ENCODE results near the gene IGF1R. TPM values are rescaled to one million over a fixed set of nuclear protein-coding genes. Genes with fewer than 3 reads are reported as not detected.

The IGF1R gene
- total and polyA plus RNA-seq, 2 of the 13 experiments (the other 11 are each of a cell fraction or from before 2014, with no cell fraction given): 15.9 to 18.4 TPM

DNA sequence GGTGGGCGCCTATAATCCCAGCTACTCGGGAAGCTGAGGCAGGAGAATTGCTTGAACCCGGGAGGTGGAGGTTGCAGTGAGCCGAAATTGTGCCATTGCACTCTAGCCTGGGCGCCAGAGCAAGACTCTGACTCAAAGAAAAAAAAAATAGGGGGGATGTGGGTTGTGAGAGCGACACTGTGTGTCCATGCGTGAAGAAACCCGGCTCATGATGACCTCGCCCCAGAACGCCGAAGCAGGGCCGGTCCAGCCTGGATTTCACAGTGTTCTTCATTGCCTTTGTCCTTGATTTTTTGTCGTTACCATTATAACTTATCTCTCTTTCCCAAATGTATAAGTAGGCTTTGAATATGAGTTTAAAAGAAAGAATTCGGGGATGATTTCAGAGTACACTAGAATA lies 230.5 kb downstream of the IGF1R start:
- H3K27ac ChIP-seq (ENCODE audit: extremely low read length, insufficient read depth, low read length): no peak overlapping the region
- intact Hi-C loops (cut with micrococcal nuclease; ENCODE audit: unreplicated experiment) (no loop called here), in situ Hi-C loops (cut with HindIII; ENCODE audit: extremely low pct_ligation_motif_present, low pct_unique_long_range_greater_than_20kb) (no loop called here)
- 96% methylated on average over 14 of the region's 14 CpGs for WGBS (ENCODE audit: low lambda C conversion rate)
- TF ChIP-seq NFIC (IDR thresholded peaks at IDR 0.05; ENCODE audit: low read length): no peak
- H3K36me3 ChIP-seq (replicated peaks in 1 of 2; ENCODE audit: control insufficient read depth in 1 of 2, insufficient read depth in 2 of 2, low read length in 2 of 2): no peaks in the 10 kb centered on the region
- H3K27me3 ChIP-seq (ENCODE audit: control insufficient read depth in 1 of 2, insufficient read depth in 2 of 2, low read length in 2 of 2): no peaks in the 10 kb centered on the region
- no peak overlapping the region for H3K9ac ChIP-seq (ENCODE audit: insufficient read depth, low read depth, low read length)
- no peak overlapping the region for H3K4me3 ChIP-seq (replicated peaks in 1 of 3; ENCODE audit: insufficient read depth in 1 of 3, low read depth in 2 of 3, low read length in 3 of 3)
- FAIRE-seq (no peak), ATAC-seq (no peak), DNase-seq (ENCODE audit: low spot score) (no peak)
- no peak overlapping the region for H3K4me2 ChIP-seq (ENCODE audit: low read depth, low read length)
- CTCF ChIA-PET (ENCODE audit: low intra/inter-chr PET ratio, low total read pairs): no interaction called here
- H4K20me1 ChIP-seq (ENCODE audit: insufficient read depth, low read length): peaks cover 79% of the 10 kb centered on the region
- H3K4me1 ChIP-seq (ENCODE audit: insufficient read depth, low read length): peaks cover 39% of the 10 kb centered on the region
- POLR2A ChIA-PET: no interaction called here
- no TSS peak for BruUV-seq (replicated peaks)
- H3K79me2 ChIP-seq (ENCODE audit: insufficient read depth, low read length): peaks cover 33% of the 10 kb centered on the region
- no peak overlapping the region for H2AFZ ChIP-seq (ENCODE audit: low read length)
- no peaks in the 10 kb centered on the region for H3K9me3 ChIP-seq (ENCODE audit: low read length)

DNA sequence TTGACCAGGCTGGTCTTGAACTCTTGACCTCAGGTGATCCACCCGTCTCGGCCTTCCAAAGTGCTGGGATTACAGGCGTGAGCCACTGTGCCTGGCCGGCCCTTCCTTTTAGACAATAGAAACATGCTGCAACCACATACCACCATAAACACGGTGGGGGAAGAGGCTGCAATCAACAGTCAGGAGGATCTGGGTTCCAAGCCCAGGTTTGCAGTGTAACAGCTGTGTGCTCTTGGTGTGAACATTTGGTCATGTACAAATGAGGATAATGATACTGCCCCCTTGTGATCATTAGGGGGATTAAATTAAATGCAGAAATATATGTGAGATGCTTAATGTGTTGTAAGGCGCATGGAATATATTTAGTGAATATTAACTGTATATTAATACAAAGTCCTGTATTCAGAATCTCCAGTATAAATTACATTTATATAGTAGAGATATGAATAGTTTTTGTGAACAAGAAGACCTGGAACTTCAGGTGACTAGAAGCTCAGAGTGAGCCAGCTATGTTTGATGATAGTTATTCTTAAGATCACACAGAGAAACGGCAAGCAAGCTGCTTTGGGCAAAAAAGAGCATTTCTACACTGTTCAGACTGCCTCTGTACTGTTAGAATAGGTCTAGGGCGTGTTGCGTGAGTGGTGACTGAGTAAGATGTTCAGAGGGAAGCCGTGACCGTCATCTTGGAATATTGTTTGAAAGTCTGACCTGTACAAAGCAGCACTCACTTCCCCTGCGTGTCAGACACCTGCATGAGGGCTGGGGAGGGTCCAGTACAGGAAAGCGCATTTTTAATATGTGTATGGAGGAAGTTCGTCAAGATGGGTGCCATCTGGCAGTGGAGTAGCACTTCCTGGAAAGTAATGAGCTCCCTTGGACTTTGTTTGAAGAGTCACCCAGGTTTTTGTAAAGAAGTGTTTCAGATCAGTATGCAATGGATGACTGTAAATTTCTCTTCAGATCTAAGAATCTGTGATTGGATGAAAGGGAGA lies 233.5 kb downstream of the IGF1R start:
- Histone ChIP-seq H3K36me3 (replicated peaks in 1 of 2; ENCODE audit: control insufficient read depth in 1 of 2, insufficient read depth in 2 of 2, low read length in 2 of 2) (no peaks in the 10 kb centered on the region), H3K27me3 (ENCODE audit: control insufficient read depth in 1 of 2, insufficient read depth in 2 of 2, low read length in 2 of 2) (no peaks in the 10 kb centered on the region), H4K20me1 (ENCODE audit: insufficient read depth, low read length) (peaks cover 72% of the 10 kb centered on the region), H3K27ac (ENCODE audit: extremely low read length, insufficient read depth, low read length) (no peak overlapping the region), H2AFZ (ENCODE audit: low read length) (no peak overlapping the region), H3K9ac (ENCODE audit: insufficient read depth, low read depth, low read length) (no peak overlapping the region), H3K9me3 (ENCODE audit: low read length) (no peaks in the 10 kb centered on the region), H3K79me2 (ENCODE audit: insufficient read depth, low read length) (peaks cover 32% of the 10 kb centered on the region), H3K4me2 (ENCODE audit: low read depth, low read length) (no peak overlapping the region), H3K4me1 (ENCODE audit: insufficient read depth, low read length) (peaks cover 15% of the 10 kb centered on the region), H3K4me3 (replicated peaks in 1 of 3; ENCODE audit: insufficient read depth in 1 of 3, low read depth in 2 of 3, low read length in 3 of 3) (no peak overlapping the region)
- FAIRE-seq (no peak), ATAC-seq (peak; percentile 50), DNase-seq (ENCODE audit: low spot score) (peak; percentile 40)
- ChIA-PET POLR2A (no interaction called here), CTCF (ENCODE audit: low intra/inter-chr PET ratio, low total read pairs) (interaction anchor here (1.5 to 1.8 kb wide), 2 partner anchors 102 to 440 kb away, joined by 4 to 6 read pairs; no protein-coding TSS in a partner anchor)
- intact Hi-C loops (cut with micrococcal nuclease; ENCODE audit: unreplicated experiment) (no loop called here), in situ Hi-C loops (cut with HindIII; ENCODE audit: extremely low pct_ligation_motif_present, low pct_unique_long_range_greater_than_20kb) (no loop called here)
- WGBS (ENCODE audit: low lambda C conversion rate): 86% methylated on average over 14 of the region's 14 CpGs
- no TSS peak for BruUV-seq (replicated peaks)
- no peak for TF ChIP-seq TEAD2 (CRISPR knock-in tag; IDR thresholded peaks at IDR 0.05)
- no peak for TF ChIP-seq FOXK1 (CRISPR knock-in tag; IDR thresholded peaks at IDR 0.05; ENCODE audit: borderline replicate concordance, low read depth)
- no peak for TF ChIP-seq ZNF101 (CRISPR knock-in tag; IDR thresholded peaks at IDR 0.05; ENCODE audit: borderline replicate concordance, low read depth)
- no peak for TF ChIP-seq SALL2 (CRISPR knock-in tag; IDR thresholded peaks at IDR 0.05)
- TF ChIP-seq ZNF780A (CRISPR knock-in tag; IDR thresholded peaks at IDR 0.05): no peak
- TF ChIP-seq SMAD1 (CRISPR knock-in tag; IDR thresholded peaks at IDR 0.05; ENCODE audit: borderline replicate concordance, low read depth): no peak
- TF ChIP-seq STAG1 (CRISPR knock-in tag; IDR thresholded peaks at IDR 0.05): peak; percentile 62
- no peak for TF ChIP-seq CBFB (CRISPR knock-in tag; IDR thresholded peaks at IDR 0.05)
- TF ChIP-seq HDAC6 (IDR thresholded peaks at IDR 0.05; ENCODE audit: low read depth, low read length): no peak
- TF ChIP-seq KLF16 (CRISPR knock-in tag; IDR thresholded peaks at IDR 0.05): no peak
- TF ChIP-seq, protein P1, sequence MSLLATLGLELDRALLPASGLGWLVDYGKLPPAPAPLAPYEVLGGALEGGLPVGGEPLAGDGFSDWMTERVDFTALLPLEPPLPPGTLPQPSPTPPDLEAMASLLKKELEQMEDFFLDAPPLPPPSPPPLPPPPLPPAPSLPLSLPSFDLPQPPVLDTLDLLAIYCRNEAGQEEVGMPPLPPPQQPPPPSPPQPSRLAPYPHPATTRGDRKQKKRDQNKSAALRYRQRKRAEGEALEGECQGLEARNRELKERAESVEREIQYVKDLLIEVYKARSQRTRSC (CRISPR knock-in tag; IDR thresholded peaks at IDR 0.05; ENCODE audit: low read depth): no peak
- TF ChIP-seq, protein P2, sequence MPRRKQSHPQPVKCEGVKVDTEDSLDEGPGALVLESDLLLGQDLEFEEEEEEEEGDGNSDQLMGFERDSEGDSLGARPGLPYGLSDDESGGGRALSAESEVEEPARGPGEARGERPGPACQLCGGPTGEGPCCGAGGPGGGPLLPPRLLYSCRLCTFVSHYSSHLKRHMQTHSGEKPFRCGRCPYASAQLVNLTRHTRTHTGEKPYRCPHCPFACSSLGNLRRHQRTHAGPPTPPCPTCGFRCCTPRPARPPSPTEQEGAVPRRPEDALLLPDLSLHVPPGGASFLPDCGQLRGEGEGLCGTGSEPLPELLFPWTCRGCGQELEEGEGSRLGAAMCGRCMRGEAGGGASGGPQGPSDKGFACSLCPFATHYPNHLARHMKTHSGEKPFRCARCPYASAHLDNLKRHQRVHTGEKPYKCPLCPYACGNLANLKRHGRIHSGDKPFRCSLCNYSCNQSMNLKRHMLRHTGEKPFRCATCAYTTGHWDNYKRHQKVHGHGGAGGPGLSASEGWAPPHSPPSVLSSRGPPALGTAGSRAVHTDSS (CRISPR knock-in tag; conservative IDR thresholded peaks at IDR 0.05): no peak
- peak; percentile 49; the same call in 1 of the 2 replicates for TF ChIP-seq RAD21 (CRISPR knock-in tag; IDR thresholded peaks at IDR 0.05)
- no peak for TF ChIP-seq NAIF1 (CRISPR knock-in tag; IDR thresholded peaks at IDR 0.05; ENCODE audit: borderline replicate concordance)
